Measurements from ENCODE around the gene XYLT1.
A peak's percentile ranks its signal among the peaks of the same experiment; 100 is the strongest.

Gene XYLT1

GRCh38 chr16:17474572-17474971 is 3.8 kb upstream of the XYLT1 start:
- no peak overlapping the region for H3K4me3 ChIP-seq (ENCODE audit: low read depth, low read length)
- TF ChIP-seq CTCF (IDR thresholded peaks at IDR 0.05; ENCODE audit: low read depth, low read length), result no peak
- in situ Hi-C loops (cut with HindIII; ENCODE audit: low sequenced_read_pairs), result no loop called here
- no peak for DNase-seq (ENCODE audit: low read depth, low spot score)

GRCh38 chr16:17474037-17474436 is 3.3 kb upstream of the XYLT1 start:
- no peak overlapping the region for H3K4me3 ChIP-seq (ENCODE audit: low read depth, low read length)
- TF ChIP-seq CTCF (IDR thresholded peaks at IDR 0.05; ENCODE audit: low read depth, low read length), result no peak
- in situ Hi-C loops (cut with HindIII; ENCODE audit: low sequenced_read_pairs), result no loop called here
- no peak for DNase-seq (ENCODE audit: low read depth, low spot score)

- peak; percentile 59 for DNase-seq (ENCODE audit: low read depth, low spot score)
- TF ChIP-seq CTCF (IDR thresholded peaks at IDR 0.05; ENCODE audit: low read depth, low read length), result no peak
- no peak overlapping the region for H3K4me3 ChIP-seq (ENCODE audit: low read depth, low read length)
- in situ Hi-C loops (cut with HindIII; ENCODE audit: low sequenced_read_pairs), result no loop called here
Measured at GRCh38 chr16:17471719-17472461, 1.1 kb upstream of the XYLT1 start.

GRCh38 chr16:17470182-17470907 is 415 bp downstream of the XYLT1 start:
- TF ChIP-seq CTCF (IDR thresholded peaks at IDR 0.05; ENCODE audit: low read depth, low read length), result no peak
- H3K4me3 ChIP-seq (ENCODE audit: low read depth, low read length), result peak overlapping the region; percentile 78
- in situ Hi-C loops (cut with HindIII; ENCODE audit: low sequenced_read_pairs), result no loop called here
- DNase-seq (ENCODE audit: low read depth, low spot score), result no peak

- in situ Hi-C loops (cut with HindIII; ENCODE audit: low sequenced_read_pairs), result no loop called here
- no peak for DNase-seq (ENCODE audit: low read depth, low spot score)
- no peak for TF ChIP-seq CTCF (IDR thresholded peaks at IDR 0.05; ENCODE audit: low read depth, low read length)
- H3K4me3 ChIP-seq (ENCODE audit: low read depth, low read length), result peak overlapping the region; percentile 78
Measured at GRCh38 chr16:17469741-17470181, 999 bp downstream of the XYLT1 start.

- in situ Hi-C loops (cut with HindIII; ENCODE audit: low sequenced_read_pairs), result no loop called here
- peak; percentile 72 for DNase-seq (ENCODE audit: low read depth, low spot score)
- TF ChIP-seq CTCF (IDR thresholded peaks at IDR 0.05; ENCODE audit: low read depth, low read length), result no peak
- H3K4me3 ChIP-seq (ENCODE audit: low read depth, low read length), result peak overlapping the region; percentile 78
Measured at GRCh38 chr16:17469011-17469740, 1.6 kb downstream of the XYLT1 start.
